NB4 (cell line): ENCODE data around the gene MDFI.

ENCODE experiments used
- DNase-seq: peaks from one replicate; pipeline ENCODE4 v3.0.0; 2010; ENCODE audit warnings: low read depth
- H3K4me3 ChIP-seq: one replicate; pipeline ENCODE4 v1.5.1; 2011; ENCODE audit warnings: mild to moderate bottlenecking, low read depth, low read length, moderate library complexity
- CTCF ChIP-seq: IDR thresholded peaks from one replicate; pipeline ENCODE4 v1.5.1; 2012; ENCODE audit warnings: low read depth, low read length
- MAX ChIP-seq: IDR thresholded peaks from 2 replicates; pipeline ENCODE4 v1.6.1; 2011; ENCODE audit warnings: low read depth, low read length
- MYC ChIP-seq: IDR thresholded peaks from 2 replicates; pipeline ENCODE4 v1.6.1; 2011; ENCODE audit warnings: low read depth, low read length
- POLR2A ChIP-seq: IDR thresholded peaks from 2 replicates; pipeline ENCODE4 v1.6.1; 2011; ENCODE audit warnings: mild to moderate bottlenecking; ENCODE audit not compliant: insufficient read length; ENCODE audit errors: extremely low read depth

The MDFI gene

GRCh38 chr6:41593406-41593805 lies 44.9 kb upstream of the MDFI start:
- TF ChIP-seq POLR2A = no peak
- TF ChIP-seq MAX = no peak
- no peak for TF ChIP-seq MYC
- no peak for TF ChIP-seq CTCF
- no peak for DNase-seq
- no peak overlapping the region for H3K4me3 ChIP-seq

- no peak for TF ChIP-seq MAX
- no peak for TF ChIP-seq POLR2A
- no peak for TF ChIP-seq CTCF
- TF ChIP-seq MYC = no peak
- H3K4me3 ChIP-seq = no peak overlapping the region
- no peak for DNase-seq
These were observed 44.4 kb upstream of the MDFI start for GRCh38 chr6:41593839-41594238.

- no peak for TF ChIP-seq CTCF
- no peak for TF ChIP-seq MAX
- no peak for TF ChIP-seq POLR2A
- no peak for TF ChIP-seq MYC
- H3K4me3 ChIP-seq = no peak overlapping the region
- no peak for DNase-seq
These were observed 43.9 kb upstream of the MDFI start for GRCh38 chr6:41594326-41594725.

- TF ChIP-seq CTCF = no peak
- TF ChIP-seq MYC = no peak
- TF ChIP-seq MAX = no peak
- no peak for TF ChIP-seq POLR2A
- no peak for DNase-seq
- H3K4me3 ChIP-seq = no peak overlapping the region
These were observed 43.5 kb upstream of the MDFI start for GRCh38 chr6:41594766-41595165.

GRCh38 chr6:41595166-41595565 lies 43.1 kb upstream of the MDFI start:
- DNase-seq = no peak
- H3K4me3 ChIP-seq = no peak overlapping the region
- TF ChIP-seq POLR2A (no peak), MYC (no peak), MAX (no peak), CTCF (no peak)

- DNase-seq = no peak
- TF ChIP-seq MAX = no peak
- no peak for TF ChIP-seq CTCF
- no peak for TF ChIP-seq MYC
- TF ChIP-seq POLR2A = no peak
- no peak overlapping the region for H3K4me3 ChIP-seq
These were observed 42.1 kb upstream of the MDFI start for GRCh38 chr6:41596096-41596685.
